SK-N-SH (cell line): Measurements from ENCODE around the gene GALNT13.

Experiments
- CTCF ChIP-seq: fragments of 200-600 bp; sonication (generic); IDR thresholded peaks from 2 replicates; pipeline ENCODE4 v1.6.1; 2017; ENCODE audit warnings: antibody characterized with exemption, mild to moderate bottlenecking, moderate library complexity
- ELF1 ChIP-seq: IDR thresholded peaks from 2 replicates; pipeline ENCODE4 v1.4.0; 2012
- EZH2phosphoT487 ChIP-seq: fragments of 200-600 bp; sonication (generic); IDR thresholded peaks from 2 replicates; pipeline ENCODE4 v1.6.1; 2017; ENCODE audit warnings: low read depth, mixed run types, mild to moderate bottlenecking, antibody characterized with exemption, moderate library complexity, borderline replicate concordance
- GABPA ChIP-seq: IDR thresholded peaks from 2 replicates; pipeline ENCODE4 v1.4.0; 2012; ENCODE audit warnings: low read depth, mild to moderate bottlenecking
- POLR2AphosphoS5 ChIP-seq: IDR thresholded peaks from 2 replicates; pipeline ENCODE4 v1.6.1; 2012; ENCODE audit warnings: low read depth, low read length
- RXRA ChIP-seq: IDR thresholded peaks from 2 replicates; pipeline ENCODE4 v1.4.0; 2012; ENCODE audit warnings: low read depth, mild to moderate bottlenecking, borderline replicate concordance
- USF1 ChIP-seq: IDR thresholded peaks from 2 replicates; pipeline ENCODE4 v1.4.0; 2012; ENCODE audit warnings: low read depth, borderline replicate concordance
- USF2 ChIP-seq: fragments of 150-350 bp; IDR thresholded peaks from 2 replicates; pipeline ENCODE4 v1.6.1; 2017; ENCODE audit warnings: antibody characterized with exemption, low read length, low read depth, borderline replicate concordance

GRCh38 chr2:154240921-154241379 is 369.2 kb downstream of the GALNT13 start:
- TF ChIP-seq CTCF = no peak
- TF ChIP-seq USF2 = no peak
- TF ChIP-seq POLR2AphosphoS5 = no peak
- TF ChIP-seq USF1 = no peak
- TF ChIP-seq ELF1 = no peak
- no peak for TF ChIP-seq RXRA
- no peak for TF ChIP-seq GABPA
- no peak for TF ChIP-seq EZH2phosphoT487
